GM12801 (cell line): ENCODE measurements around the gene IDH3B.

ENCODE experiments used
- CTCF ChIP-seq: IDR thresholded peaks from one replicate; pipeline ENCODE4 v1.5.1; 2011; ENCODE audit warnings: control low read depth; ENCODE audit not compliant: insufficient read length; ENCODE audit errors: extremely low read depth

The IDH3B gene

GRCh38 chr20:2705931-2706645 is 42.1 kb upstream of the IDH3B start:
- TF ChIP-seq CTCF: no peak

GRCh38 chr20:2703716-2704475 is 39.9 kb upstream of the IDH3B start:
- no peak for TF ChIP-seq CTCF

- no peak for TF ChIP-seq CTCF
Measured at GRCh38 chr20:2701671-2702081, 37.7 kb upstream of the IDH3B start.

GRCh38 chr20:2700913-2701620 is 37.1 kb upstream of the IDH3B start:
- TF ChIP-seq CTCF: no peak

GRCh38 chr20:2699775-2700413 is 35.9 kb upstream of the IDH3B start:
- no peak for TF ChIP-seq CTCF

GRCh38 chr20:2698912-2699311 is 34.9 kb upstream of the IDH3B start:
- TF ChIP-seq CTCF: no peak
